ENCODE measurements around the gene DLST. TPM values are rescaled to one million over a fixed set of nuclear protein-coding genes. Genes with fewer than 3 reads are reported as not detected.

The DLST gene
- polyA plus RNA-seq, 2 of the 4 experiments (the other 2 are of a cell fraction), result 102 to 129 TPM

DNA sequence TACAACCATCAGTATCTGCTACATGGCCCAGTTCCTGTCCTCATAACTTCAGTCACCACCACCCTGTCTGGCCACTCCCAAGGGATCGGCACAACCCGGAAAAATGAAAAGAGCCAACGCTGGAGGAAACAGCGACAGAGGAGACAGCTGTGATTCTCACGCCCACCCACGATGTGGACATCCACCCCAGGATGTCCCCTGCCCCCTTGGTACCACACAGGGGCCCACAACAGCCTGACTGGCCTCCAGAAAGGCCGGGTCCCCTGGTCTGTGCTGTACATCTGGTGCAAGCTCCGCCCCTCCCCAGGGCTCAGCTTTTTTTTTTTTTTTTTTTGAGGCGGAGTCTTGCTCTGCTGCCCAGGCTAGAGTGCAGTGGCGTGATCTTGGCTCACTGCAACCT, 28.8 kb downstream of the DLST start:
- ATAC-seq (peak in 1 of 2 experiments; percentile 14; a peak in 1 of 6 replicates), DNase-seq (ENCODE audit: low read depth in 1 of 2, low spot score in 1 of 2) (no peak), FAIRE-seq (no peak)
- peaks cover 9% of the 10 kb centered on the region; the same call in 2 of the 3 replicates for H3K4me1 ChIP-seq
- H3K9me3 ChIP-seq, result no peaks in the 10 kb centered on the region
- H3K27ac ChIP-seq, result no peak overlapping the region
- H3K4me3 ChIP-seq, result no peak overlapping the region
- no peak overlapping the region for H3K4me2 ChIP-seq
- WGBS (ENCODE audit: missing lambda C conversion rate), result 84% methylated on average over 10 of the region's 10 CpGs
- no peak for TF ChIP-seq EP300 (IDR thresholded peaks at IDR 0.05)
- TF ChIP-seq, protein P1, sequence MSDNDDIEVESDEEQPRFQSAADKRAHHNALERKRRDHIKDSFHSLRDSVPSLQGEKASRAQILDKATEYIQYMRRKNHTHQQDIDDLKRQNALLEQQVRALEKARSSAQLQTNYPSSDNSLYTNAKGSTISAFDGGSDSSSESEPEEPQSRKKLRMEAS (IDR thresholded peaks at IDR 0.05), result no peak
- TF ChIP-seq RAD21 (conservative IDR thresholded peaks at IDR 0.05 in 1 of 2, IDR thresholded peaks at IDR 0.05 in 1 of 2), result no peak
- CTCF ChIA-PET, result interaction anchor here (2.1 to 12.5 kb wide), 4 partner anchors 12 to 179 kb away, joined by 5 to 226 read pairs (median 130); partner anchors contain the start of gene RPS6KL1
- POLR2A ChIA-PET, result interaction anchor here (0.6 kb wide), 1 partner anchor 159 kb away, joined by 3 read pairs; the partner anchor contains the start of gene ZC2HC1C

DNA sequence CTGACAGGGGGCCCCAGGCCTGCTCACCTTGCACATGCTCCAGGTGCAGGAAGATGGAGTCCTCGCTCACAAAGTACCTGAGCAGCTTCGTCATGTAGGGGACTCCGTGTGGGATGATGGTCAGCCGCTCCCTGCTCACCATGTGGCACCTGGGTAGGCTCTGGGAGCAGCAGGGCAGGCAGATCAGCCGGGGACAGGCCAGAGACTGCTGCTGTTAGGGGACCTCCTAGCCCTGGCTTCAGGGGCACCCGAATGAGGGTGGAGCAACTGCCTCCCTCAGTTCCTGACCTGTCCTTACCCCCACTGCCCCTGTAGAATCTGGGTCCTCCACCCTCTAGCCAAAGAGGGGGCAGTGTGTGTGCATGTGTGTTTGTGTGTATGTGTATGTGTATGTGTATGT, 29.5 kb downstream of the DLST start:
- no peak overlapping the region for H3K4me2 ChIP-seq
- ATAC-seq (no peak), DNase-seq (ENCODE audit: low read depth in 1 of 2, low spot score in 1 of 2) (no peak), FAIRE-seq (no peak)
- no peak overlapping the region for H3K4me3 ChIP-seq
- WGBS (ENCODE audit: missing lambda C conversion rate), result 80% methylated on average over 4 of the region's 6 CpGs
- TF ChIP-seq EHMT2 (IDR thresholded peaks at IDR 0.05; ENCODE audit: low read depth) (no peak), JUNB (IDR thresholded peaks at IDR 0.05) (no peak), NFE2L2 (conservative IDR thresholded peaks at IDR 0.05; ENCODE audit: low read length) (no peak), HDAC2 (IDR thresholded peaks at IDR 0.05) (no peak), ZNF302 (CRISPR knock-in tag; IDR thresholded peaks at IDR 0.05) (no peak), KDM1A (IDR thresholded peaks at IDR 0.05; ENCODE audit: low read depth) (no peak), SMC3 (IDR thresholded peaks at IDR 0.05) (no peak), HEYL (CRISPR knock-in tag; IDR thresholded peaks at IDR 0.05) (no peak), CBX2 (IDR thresholded peaks at IDR 0.05; ENCODE audit: borderline replicate concordance, low read depth) (no peak), ZFP36 (IDR thresholded peaks at IDR 0.05; ENCODE audit: borderline replicate concordance, partially characterized antibody) (no peak), FOSL2 (IDR thresholded peaks at IDR 0.05) (no peak), FOSL2 (CRISPR knock-in tag; IDR thresholded peaks at IDR 0.05) (no peak), ZC3H11A (IDR thresholded peaks at IDR 0.05) (no peak), FOXS1 (CRISPR knock-in tag; IDR thresholded peaks at IDR 0.05) (no peak), MYC (IDR thresholded peaks at IDR 0.05; ENCODE audit: borderline replicate concordance, low read length) (no peak)
- TF ChIP-seq, protein P2, sequence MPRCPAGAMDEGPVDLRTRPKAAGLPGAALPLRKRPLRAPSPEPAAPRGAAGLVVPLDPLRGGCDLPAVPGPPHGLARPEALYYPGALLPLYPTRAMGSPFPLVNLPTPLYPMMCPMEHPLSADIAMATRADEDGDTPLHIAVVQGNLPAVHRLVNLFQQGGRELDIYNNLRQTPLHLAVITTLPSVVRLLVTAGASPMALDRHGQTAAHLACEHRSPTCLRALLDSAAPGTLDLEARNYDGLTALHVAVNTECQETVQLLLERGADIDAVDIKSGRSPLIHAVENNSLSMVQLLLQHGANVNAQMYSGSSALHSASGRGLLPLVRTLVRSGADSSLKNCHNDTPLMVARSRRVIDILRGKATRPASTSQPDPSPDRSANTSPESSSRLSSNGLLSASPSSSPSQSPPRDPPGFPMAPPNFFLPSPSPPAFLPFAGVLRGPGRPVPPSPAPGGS (IDR thresholded peaks at IDR 0.05), result no peak
- TF ChIP-seq, protein P3, sequence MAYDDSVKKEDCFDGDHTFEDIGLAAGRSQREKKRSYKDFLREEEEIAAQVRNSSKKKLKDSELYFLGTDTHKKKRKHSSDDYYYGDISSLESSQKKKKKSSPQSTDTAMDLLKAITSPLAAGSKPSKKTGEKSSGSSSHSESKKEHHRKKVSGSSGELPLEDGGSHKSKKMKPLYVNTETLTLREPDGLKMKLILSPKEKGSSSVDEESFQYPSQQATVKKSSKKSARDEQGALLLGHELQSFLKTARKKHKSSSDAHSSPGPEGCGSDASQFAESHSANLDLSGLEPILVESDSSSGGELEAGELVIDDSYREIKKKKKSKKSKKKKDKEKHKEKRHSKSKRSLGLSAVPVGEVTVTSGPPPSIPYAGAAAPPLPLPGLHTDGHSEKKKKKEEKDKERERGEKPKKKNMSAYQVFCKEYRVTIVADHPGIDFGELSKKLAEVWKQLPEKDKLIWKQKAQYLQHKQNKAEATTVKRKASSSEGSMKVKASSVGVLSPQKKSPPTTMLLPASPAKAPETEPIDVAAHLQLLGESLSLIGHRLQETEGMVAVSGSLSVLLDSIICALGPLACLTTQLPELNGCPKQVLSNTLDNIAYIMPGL (CRISPR knock-in tag; IDR thresholded peaks at IDR 0.05; ENCODE audit: borderline replicate concordance), result no peak
- H3K27ac ChIP-seq, result peak overlapping the region in 1 of 2 experiments; percentile 49; a peak in 1 of 6 replicates
- peaks cover 9% of the 10 kb centered on the region; the same call in 2 of the 3 replicates for H3K4me1 ChIP-seq
- POLR2A ChIA-PET, result no interaction called here
- H3K9me3 ChIP-seq, result no peaks in the 10 kb centered on the region
- CTCF ChIA-PET, result interaction anchor here (1.2 to 12.5 kb wide), 6 partner anchors 11 to 392 kb away, joined by 3 to 226 read pairs (median 46); partner anchors contain the start of gene RPS6KL1

DNA sequence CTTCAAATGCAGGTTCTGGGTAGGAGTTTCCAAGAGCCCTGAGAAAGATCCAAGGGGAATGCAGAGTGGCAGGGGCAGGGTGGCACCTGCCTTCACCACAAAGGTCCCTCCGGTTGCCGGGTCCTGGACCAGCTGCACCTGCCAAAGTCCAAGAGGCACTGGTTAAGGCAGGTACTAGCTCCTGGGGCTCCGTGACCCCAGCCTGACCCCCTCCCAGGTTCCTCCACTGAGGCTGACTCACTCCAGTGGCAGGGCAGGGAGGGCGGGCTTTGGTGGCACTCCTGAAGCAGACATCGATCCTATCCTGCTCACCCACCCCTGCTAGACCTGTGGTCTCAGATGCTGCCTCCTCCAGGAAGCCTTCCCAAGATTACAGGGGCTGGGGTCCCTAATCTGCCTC, 30.0 kb downstream of the DLST start:
- POLR2A ChIA-PET, result no interaction called here
- H3K27ac ChIP-seq, result peak overlapping the region in 1 of 2 experiments; percentile 49; a peak in 2 of 6 replicates
- no peaks in the 10 kb centered on the region for H3K9me3 ChIP-seq
- no peak overlapping the region for H3K4me3 ChIP-seq
- no peak for FAIRE-seq
- CTCF ChIA-PET, result interaction anchor here (1.0 to 12.5 kb wide), 8 partner anchors 11 to 392 kb away, joined by 3 to 226 read pairs (median 4); partner anchors contain the start of gene RPS6KL1
- DNase-seq (ENCODE audit: low read depth in 1 of 2, low spot score in 1 of 2), result no peak
- ATAC-seq, result no peak
- 58% methylated on average over 5 of the region's 5 CpGs for WGBS (ENCODE audit: missing lambda C conversion rate)
- no peak overlapping the region for H3K4me2 ChIP-seq
- H3K4me1 ChIP-seq, result peaks cover 9% of the 10 kb centered on the region; the same call in 2 of the 3 replicates
- TF ChIP-seq NFE2L2 (conservative IDR thresholded peaks at IDR 0.05; ENCODE audit: low read length) (no peak), POLR2AphosphoS2 (conservative IDR thresholded peaks at IDR 0.05; ENCODE audit: low read length) (no peak), BHLHE40 (IDR thresholded peaks at IDR 0.05; ENCODE audit: low read depth, low read length) (no peak), HDAC2 (IDR thresholded peaks at IDR 0.05) (no peak), RARB (CRISPR knock-in tag; IDR thresholded peaks at IDR 0.05) (no peak), EHMT2 (IDR thresholded peaks at IDR 0.05; ENCODE audit: low read depth) (no peak), RAD21 (conservative IDR thresholded peaks at IDR 0.05 in 1 of 2, IDR thresholded peaks at IDR 0.05 in 1 of 2) (no peak), SREBF2 (IDR thresholded peaks at IDR 0.05) (no peak), NR3C1 (IDR thresholded peaks at IDR 0.05) (no peak), ZFP36 (IDR thresholded peaks at IDR 0.05; ENCODE audit: borderline replicate concordance, partially characterized antibody) (no peak), KDM5A (IDR thresholded peaks at IDR 0.05) (no peak), HOXB5 (CRISPR knock-in tag; IDR thresholded peaks at IDR 0.05) (no peak), CEBPB (IDR thresholded peaks at IDR 0.05) (no peak), ZC3H11A (IDR thresholded peaks at IDR 0.05) (no peak)
- TF ChIP-seq, protein P2 (IDR thresholded peaks at IDR 0.05), result no peak
- TF ChIP-seq, protein P3 (CRISPR knock-in tag; IDR thresholded peaks at IDR 0.05; ENCODE audit: borderline replicate concordance), result no peak
